Measurements from ENCODE around the gene PERCC1. TPM values are rescaled to one million over a fixed set of nuclear protein-coding genes. Genes with fewer than 3 reads are reported as not detected.
A peak's percentile ranks its signal among the peaks of the same experiment; 100 is the strongest.

The PERCC1 gene
- total and polyA plus RNA-seq, 7 experiments from 2014 or later = 0.77 to 3.4 (median 1.7) TPM; not detected in 3

DNA sequence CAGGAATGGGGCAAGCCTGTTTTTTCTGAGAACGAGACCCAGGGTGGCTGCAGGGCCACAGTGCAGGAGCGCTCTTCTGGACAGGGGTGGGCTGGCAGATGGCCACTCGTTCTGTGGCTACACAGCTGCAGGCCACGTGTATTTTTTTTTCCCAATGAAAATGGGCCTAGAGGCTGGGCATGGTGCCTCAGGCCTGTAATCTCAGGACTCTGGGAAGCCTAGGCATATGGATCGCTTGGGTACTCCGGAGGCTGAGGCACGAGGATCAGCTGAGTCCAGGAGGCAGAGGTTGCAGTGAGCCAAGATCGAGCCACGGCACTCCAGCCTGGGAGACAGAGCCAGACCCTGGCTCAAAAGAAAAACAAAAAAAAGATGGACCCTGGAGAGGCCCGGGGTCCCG lies 23.1 kb upstream of the PERCC1 start:
- H3K27ac Mint-ChIP-seq = peak overlapping the region in 6 of 9 donors; percentile 52 to 73 (median 64)
- no peaks in the 10 kb centered on the region for H3K27me3 Mint-ChIP-seq
- peaks cover 0 to 58% (median 33%) of the 10 kb centered on the region in 7 donors for H3K4me1 Mint-ChIP-seq
- ChIA-PET POLR2A (interaction anchor here (0.6 to 2.2 kb wide), 6 partner anchors 10 to 1656 kb away, joined by 3 to 8 read pairs (median 4); partner anchors contain the start of gene UQCC4), CTCF (interaction anchor here (0.7 to 1.1 kb wide), 4 partner anchors 13 to 1329 kb away, joined by 3 to 5 read pairs (median 3); partner anchors contain the start of gene UQCC4)
- H3K9me3 ChIP-seq (ENCODE audit: control insufficient read depth in 2 of 3, low read length in 3 of 3) = no peaks in the 10 kb centered on the region
- H3K27ac ChIP-seq (ENCODE audit: low read depth, low read length) = peak overlapping the region; percentile 54
- H3K36me3 Mint-ChIP-seq = peaks cover 0 to 11% (median 8%) of the 10 kb centered on the region in 5 donors
- intact Hi-C loops (cut with micrococcal nuclease) = loop anchor here (1.0 to 5.0 kb wide), 3 partner anchors 28 to 56 kb away; partner anchors contain the start of genes GNPTG (in 1 of the 2) and TSR3 (in 1 of the 2)
- ATAC-seq (no peak), DNase-seq (no peak)
- peaks cover 0 to 59% (median 6%) of the 10 kb centered on the region in 3 experiments for H3K36me3 ChIP-seq (ENCODE audit: control insufficient read depth in 2 of 3, insufficient read depth in 3 of 3, low read length in 3 of 3)
- H3K4me3 Mint-ChIP-seq = peak overlapping the region; percentile 34 to 85 (median 71)
- no peak overlapping the region for H3K4me3 ChIP-seq (ENCODE audit: low read length)
- peaks cover 5% of the 10 kb centered on the region in 2 donors for H3K4me1 ChIP-seq (ENCODE audit: control insufficient read depth in 2 of 2, insufficient read depth in 2 of 2, low read length in 2 of 2)
- no peaks in the 10 kb centered on the region for H3K27me3 ChIP-seq (ENCODE audit: control insufficient read depth in 2 of 2, insufficient read depth in 2 of 2, low read length in 2 of 2)
- H3K9me3 Mint-ChIP-seq = no peaks in the 10 kb centered on the region

DNA sequence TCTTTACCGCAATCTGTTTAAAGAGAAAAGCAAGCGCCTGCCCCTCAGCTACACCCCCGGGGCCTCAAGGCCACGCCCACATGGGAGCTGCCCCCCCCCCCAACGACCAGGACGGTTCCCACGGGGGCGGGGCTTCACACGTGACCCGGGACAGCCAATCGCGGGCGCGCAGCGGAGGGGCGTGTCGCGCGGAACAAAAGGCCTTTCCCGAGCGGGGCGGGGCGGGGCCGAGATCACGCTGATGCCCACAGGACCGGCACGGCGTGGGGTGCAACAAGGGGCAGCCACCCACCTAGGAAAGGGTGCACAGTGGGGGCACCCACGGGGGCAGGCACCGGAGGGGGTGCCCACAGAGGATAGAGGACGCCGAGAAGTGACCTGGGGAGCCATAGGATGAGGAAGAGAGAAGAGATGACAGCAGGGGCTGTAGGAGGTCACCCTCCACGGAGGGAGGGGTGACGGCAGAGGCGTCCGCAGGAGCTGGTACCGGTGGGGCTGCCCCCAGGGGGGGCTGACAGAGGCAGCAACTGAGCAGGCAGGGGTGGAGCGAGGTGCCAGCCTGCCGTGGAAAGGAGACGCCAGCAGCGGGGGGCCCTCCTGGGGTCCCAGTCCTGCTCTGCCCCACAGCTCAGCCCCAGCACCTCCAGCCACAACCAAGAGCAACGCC lies 22.6 kb upstream of the PERCC1 start:
- ChIA-PET CTCF (interaction anchor here (0.6 to 1.1 kb wide), 4 partner anchors 13 to 1195 kb away, joined by 3 to 5 read pairs (median 4); partner anchors contain the start of gene UQCC4), POLR2A (interaction anchor here (0.6 to 2.2 kb wide), 6 partner anchors 10 to 1655 kb away, joined by 3 to 8 read pairs (median 4); partner anchors contain the start of gene UQCC4)
- Mint-ChIP-seq H3K27me3 (no peaks in the 10 kb centered on the region), H3K9me3 (no peaks in the 10 kb centered on the region), H3K4me3 (peak overlapping the region; percentile 57 to 85 (median 71)), H3K36me3 (peaks cover 0 to 8% (median 7%) of the 10 kb centered on the region in 5 donors), H3K27ac (peak overlapping the region in 6 of 9 donors; percentile 13 to 78 (median 60)), H3K4me1 (peaks cover 0 to 58% (median 33%) of the 10 kb centered on the region in 7 donors)
- Histone ChIP-seq H3K27ac (ENCODE audit: low read depth, low read length) (peak overlapping the region; percentile 59), H3K27me3 (ENCODE audit: control insufficient read depth in 2 of 2, insufficient read depth in 2 of 2, low read length in 2 of 2) (no peaks in the 10 kb centered on the region), H3K4me1 (ENCODE audit: control insufficient read depth in 2 of 2, insufficient read depth in 2 of 2, low read length in 2 of 2) (peaks cover 5 to 9% of the 10 kb centered on the region in 2 donors), H3K9me3 (ENCODE audit: control insufficient read depth in 2 of 3, low read length in 3 of 3) (no peaks in the 10 kb centered on the region), H3K36me3 (ENCODE audit: control insufficient read depth in 2 of 3, insufficient read depth in 3 of 3, low read length in 3 of 3) (peaks cover 0 to 55% (median 8%) of the 10 kb centered on the region in 3 experiments), H3K4me3 (ENCODE audit: low read length) (peak overlapping the region; percentile 48)
- intact Hi-C loops (cut with micrococcal nuclease) = loop anchor here (1.0 to 5.0 kb wide), 3 partner anchors 29 to 57 kb away; partner anchors contain the start of genes GNPTG (in 1 of the 2) and TSR3 (in 1 of the 2)
- DNase-seq = peak; percentile 88 to 98 (median 92)
- ATAC-seq = peak; percentile 99

DNA sequence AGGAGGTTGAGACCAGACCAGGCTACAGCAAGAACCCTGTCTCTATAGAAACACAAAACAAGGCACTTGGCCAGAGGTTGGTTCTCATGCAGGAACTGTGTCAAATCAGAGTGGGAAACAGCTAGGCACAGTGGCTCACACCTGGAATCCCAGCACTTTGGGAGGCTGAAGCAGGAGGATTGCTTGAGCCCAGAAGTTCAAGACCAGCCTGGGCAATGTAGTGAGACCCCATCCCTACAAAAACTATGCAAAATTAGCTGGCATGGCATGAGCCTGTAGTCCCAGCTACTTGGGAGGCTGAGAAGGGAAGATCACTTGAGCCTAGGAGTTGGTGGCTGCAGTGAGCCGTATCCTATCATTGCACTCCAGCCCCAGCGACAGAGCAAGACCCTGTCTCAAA lies 18.0 kb upstream of the PERCC1 start:
- Histone ChIP-seq H3K4me3 (ENCODE audit: low read length) (no peak overlapping the region), H3K27ac (ENCODE audit: low read depth, low read length) (no peak overlapping the region), H3K27me3 (ENCODE audit: control insufficient read depth in 2 of 2, insufficient read depth in 2 of 2, low read length in 2 of 2) (no peaks in the 10 kb centered on the region), H3K36me3 (ENCODE audit: control insufficient read depth in 2 of 3, insufficient read depth in 3 of 3, low read length in 3 of 3) (peaks cover 0 to 32% (median 6%) of the 10 kb centered on the region in 3 experiments), H3K4me1 (ENCODE audit: control insufficient read depth in 2 of 2, insufficient read depth in 2 of 2, low read length in 2 of 2) (peaks cover 2 to 13% of the 10 kb centered on the region in 2 donors), H3K9me3 (ENCODE audit: control insufficient read depth in 2 of 3, low read length in 3 of 3) (no peaks in the 10 kb centered on the region)
- ATAC-seq = no peak
- intact Hi-C loops (cut with micrococcal nuclease) = loop anchor here (1.0 to 5.0 kb wide), 5 partner anchors 8 to 200 kb away; partner anchors contain the start of genes CRAMP1 (in 1 of the 2), IFT140 (in 1 of the 2) and UBE2I (in 1 of the 2)
- Mint-ChIP-seq H3K4me1 (peaks cover 0 to 43% (median 25%) of the 10 kb centered on the region in 7 donors), H3K27ac (peak overlapping the region in 8 of 9 donors; percentile 25 to 71 (median 68)), H3K27me3 (no peaks in the 10 kb centered on the region), H3K9me3 (no peaks in the 10 kb centered on the region), H3K4me3 (peak overlapping the region; percentile 39 to 85 (median 64)), H3K36me3 (peaks cover 0 to 8% (median 3%) of the 10 kb centered on the region in 5 donors)
- CTCF ChIA-PET = interaction anchor here (1.3 kb wide), 1 partner anchor 49 kb away, joined by 3 read pairs; no protein-coding TSS in a partner anchor
- no peak for DNase-seq
- POLR2A ChIA-PET = interaction anchor here (1.2 to 1.4 kb wide), 2 partner anchors 8 to 125 kb away, joined by 4 to 7 read pairs; partner anchors contain the start of gene UQCC4

DNA sequence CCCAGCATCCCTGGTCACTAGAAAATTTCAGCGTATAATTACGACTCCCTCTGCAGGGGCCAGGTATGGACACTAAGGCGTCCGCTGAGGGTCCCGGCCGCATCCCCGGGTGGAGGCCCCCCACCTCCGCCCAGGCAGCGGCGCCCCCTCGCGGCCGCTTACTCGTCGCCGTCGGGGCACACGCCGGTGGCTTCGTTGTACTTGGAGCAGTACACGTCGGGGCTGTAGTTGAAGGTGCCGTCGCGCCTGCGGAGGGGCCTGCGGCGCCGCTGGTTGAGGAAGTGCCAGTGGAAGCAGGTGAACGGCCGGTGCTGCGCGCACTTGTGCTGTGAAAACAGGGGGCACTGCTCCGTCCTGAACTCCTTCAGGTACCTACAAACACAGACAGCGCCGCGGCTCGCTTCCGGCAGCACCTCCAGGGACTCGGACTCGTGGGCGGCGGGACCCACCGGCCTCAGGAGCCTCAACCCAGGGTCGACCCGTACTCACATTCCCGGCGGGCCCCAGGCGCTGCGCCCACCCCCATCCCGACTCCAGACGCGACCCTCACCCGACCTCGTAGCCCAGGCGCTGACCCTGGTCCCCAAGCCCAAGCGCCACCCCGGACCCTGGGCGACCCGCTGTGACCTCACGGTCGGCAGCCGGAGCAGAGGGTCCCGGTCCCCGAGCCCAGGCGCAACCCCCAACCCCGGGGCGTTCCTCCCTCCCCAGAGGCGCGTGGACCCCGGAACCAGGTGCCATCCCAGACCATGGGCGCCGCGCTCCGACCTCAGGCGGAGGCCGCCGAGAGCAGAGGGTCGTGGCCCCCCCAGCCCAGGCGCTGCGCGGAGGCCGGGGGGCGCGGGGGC lies 17.0 kb upstream of the PERCC1 start:
- ChIA-PET CTCF (no interaction called here), POLR2A (interaction anchor here (0.7 kb wide), 1 partner anchor 12 kb away, joined by 3 read pairs; no protein-coding TSS in a partner anchor)
- Mint-ChIP-seq H3K9me3 (no peaks in the 10 kb centered on the region), H3K4me1 (peaks cover 0 to 33% (median 26%) of the 10 kb centered on the region in 7 donors), H3K36me3 (peaks cover 0 to 8% (median 3%) of the 10 kb centered on the region in 5 donors), H3K27ac (peak overlapping the region; percentile 70 to 92 (median 88)), H3K27me3 (no peaks in the 10 kb centered on the region), H3K4me3 (peak overlapping the region; percentile 75 to 91 (median 85))
- no peaks in the 10 kb centered on the region for H3K9me3 ChIP-seq (ENCODE audit: control insufficient read depth in 2 of 3, low read length in 3 of 3)
- H3K27ac ChIP-seq (ENCODE audit: low read depth, low read length) = peak overlapping the region; percentile 89
- H3K4me3 ChIP-seq (ENCODE audit: low read length) = peak overlapping the region; percentile 79
- ATAC-seq = peak; percentile 66
- no peaks in the 10 kb centered on the region for H3K27me3 ChIP-seq (ENCODE audit: control insufficient read depth in 2 of 2, insufficient read depth in 2 of 2, low read length in 2 of 2)
- intact Hi-C loops (cut with micrococcal nuclease) = loop anchor here (1.0 to 5.0 kb wide), 6 partner anchors 7 to 199 kb away; partner anchors contain the start of genes CRAMP1 (in 1 of the 2), IFT140 (in 1 of the 2) and UBE2I (in 1 of the 2)
- peaks cover 0 to 32% (median 6%) of the 10 kb centered on the region in 3 experiments for H3K36me3 ChIP-seq (ENCODE audit: control insufficient read depth in 2 of 3, insufficient read depth in 3 of 3, low read length in 3 of 3)
- peak; percentile 44 to 77 (median 57) for DNase-seq
- peaks cover 0 to 8% of the 10 kb centered on the region in 2 donors for H3K4me1 ChIP-seq (ENCODE audit: control insufficient read depth in 2 of 2, insufficient read depth in 2 of 2, low read length in 2 of 2)

DNA sequence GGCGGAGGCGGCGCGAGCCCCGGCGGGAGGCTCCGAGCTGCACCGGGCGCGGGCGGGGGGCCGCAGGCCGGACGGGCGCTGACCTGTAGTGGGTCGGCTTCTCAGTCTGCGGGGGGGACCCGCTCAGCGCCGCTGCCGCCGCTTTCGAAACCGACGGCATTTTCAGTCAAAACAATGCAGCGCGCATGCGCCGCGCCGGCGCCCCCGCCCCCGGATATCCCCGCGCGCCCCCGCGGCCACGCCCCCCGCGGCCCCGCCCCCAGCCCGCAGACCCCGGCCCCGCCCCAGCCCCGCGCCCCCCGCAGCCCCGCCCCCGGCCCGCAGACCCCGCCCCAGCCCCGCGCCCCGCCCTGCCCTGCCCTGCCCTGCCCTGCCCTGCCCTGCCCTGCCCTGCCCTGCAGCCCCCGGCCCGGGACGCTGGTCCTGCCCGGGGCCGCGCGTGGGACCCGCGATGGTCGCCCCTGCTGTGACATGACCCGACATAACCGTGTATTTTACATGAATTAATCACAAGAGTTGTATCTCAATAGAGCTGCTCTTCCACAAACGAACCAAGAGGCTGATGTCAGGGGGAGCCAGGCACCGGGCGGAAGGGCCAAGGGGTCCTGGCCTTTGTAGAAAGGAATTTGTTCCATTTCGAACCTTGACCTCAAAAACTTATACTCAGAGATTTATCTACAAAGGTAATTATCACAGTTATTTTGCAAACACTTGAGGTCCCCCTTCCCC lies 16.2 kb upstream of the PERCC1 start, which contains the start of gene UNKL:
TSS of gene UNKL (minus strand) at position 173 of the 729 bp plus-strand sequence. CDS start at position 160, 13 bp downstream.
- Mint-ChIP-seq H3K4me1 (peaks cover 0 to 30% (median 24%) of the 10 kb centered on the region in 7 donors), H3K4me3 (peak within 1 kb of the TSS; percentile 75 to 91 (median 85)), H3K36me3 (peaks cover 0 to 8% (median 3%) of the 10 kb centered on the region in 5 donors), H3K27me3 (no peaks in the 10 kb centered on the region), H3K9me3 (no peaks in the 10 kb centered on the region), H3K27ac (peak within 1 kb of the TSS; percentile 71 to 93 (median 88))
- ATAC-seq (peak; percentile 87), DNase-seq (peak; percentile 70 to 84 (median 80))
- ChIA-PET POLR2A (interaction anchor here (0.7 kb wide), 1 partner anchor 13 kb away, joined by 3 read pairs; no protein-coding TSS in a partner anchor), CTCF (no interaction called here)
- Histone ChIP-seq H3K4me1 (ENCODE audit: control insufficient read depth in 2 of 2, insufficient read depth in 2 of 2, low read length in 2 of 2) (peaks cover under 1 to 8% of the 10 kb centered on the region in 2 donors), H3K36me3 (ENCODE audit: control insufficient read depth in 2 of 3, insufficient read depth in 3 of 3, low read length in 3 of 3) (peaks cover 0 to 28% (median 6%) of the 10 kb centered on the region in 3 experiments), H3K27ac (ENCODE audit: low read depth, low read length) (peak within 1 kb of the TSS; percentile 89), H3K9me3 (ENCODE audit: control insufficient read depth in 2 of 3, low read length in 3 of 3) (no peaks in the 10 kb centered on the region), H3K27me3 (ENCODE audit: control insufficient read depth in 2 of 2, insufficient read depth in 2 of 2, low read length in 2 of 2) (no peaks in the 10 kb centered on the region), H3K4me3 (ENCODE audit: low read length) (peak within 1 kb of the TSS; percentile 79)
- intact Hi-C loops (cut with micrococcal nuclease) = loop anchor here in 1 of 2 donors (2.0 to 5.0 kb wide), 2 partner anchors 36 to 107 kb away; partner anchors contain the start of gene UBE2I
